HEK293 (cell line): Measurements from ENCODE around the gene TBX10.

Experiments
- FEZF1 ChIP-seq: fragments of 450-650 bp; formaldehyde crosslinking; IDR thresholded peaks from 2 replicates; pipeline ENCODE4 v1.5.1; 2016; ENCODE audit warnings: missing biosample characterization, missing genetic modification characterization
- HOXA7 ChIP-seq: sonication (generic); formaldehyde crosslinking; IDR thresholded peaks from 2 replicates; pipeline ENCODE4 v1.8.1; 2022; ENCODE audit warnings: missing genetic modification reagents, borderline replicate concordance
- RBAK ChIP-seq: fragments of 450-650 bp; formaldehyde crosslinking; IDR thresholded peaks from 2 replicates; pipeline ENCODE4 v1.5.1; 2016; ENCODE audit warnings: missing biosample characterization, missing genetic modification characterization
- ZBTB21 ChIP-seq: fragments of 450-650 bp; formaldehyde crosslinking; IDR thresholded peaks from 2 replicates; pipeline ENCODE4 v1.5.1; 2017; ENCODE audit warnings: missing biosample characterization, missing genetic modification characterization
- ZBTB48 ChIP-seq: fragments of 450-650 bp; formaldehyde crosslinking; IDR thresholded peaks from 2 replicates; pipeline ENCODE4 v1.5.1; 2016; ENCODE audit warnings: missing biosample characterization, missing genetic modification characterization
- ZBTB7A ChIP-seq: fragments of 450-650 bp; formaldehyde crosslinking; IDR thresholded peaks from 2 replicates; pipeline ENCODE4 v1.5.1; 2016; ENCODE audit warnings: low read depth, missing biosample characterization, missing genetic modification characterization
- ZBTB8A ChIP-seq: fragments of 450-650 bp; formaldehyde crosslinking; IDR thresholded peaks from 2 replicates; pipeline ENCODE4 v1.5.1; 2016; ENCODE audit warnings: missing biosample characterization, missing genetic modification characterization
- ZFHX2 ChIP-seq: fragments of 450-650 bp; formaldehyde crosslinking; conservative IDR thresholded peaks from 2 replicates; pipeline ENCODE4 v1.5.1; 2016; ENCODE audit warnings: missing biosample characterization, missing genetic modification characterization
- ZIC2 ChIP-seq: fragments of 450-650 bp; formaldehyde crosslinking; IDR thresholded peaks from 2 replicates; pipeline ENCODE4 v1.5.1; 2016; ENCODE audit warnings: missing biosample characterization, missing genetic modification characterization
- ZNF155 ChIP-seq: fragments of 450-650 bp; formaldehyde crosslinking; IDR thresholded peaks from 2 replicates; pipeline ENCODE4 v1.5.1; 2016; ENCODE audit warnings: missing biosample characterization, missing genetic modification characterization
- ZNF157 ChIP-seq: fragments of 450-650 bp; formaldehyde crosslinking; IDR thresholded peaks from 2 replicates; pipeline ENCODE4 v1.5.1; 2016; ENCODE audit warnings: missing biosample characterization, missing genetic modification characterization
- ZNF19 ChIP-seq: fragments of 450-650 bp; formaldehyde crosslinking; IDR thresholded peaks from 2 replicates; pipeline ENCODE4; 2016; ENCODE audit warnings: missing biosample characterization, missing genetic modification characterization, low read depth
- ZNF221 ChIP-seq: fragments of 450-650 bp; formaldehyde crosslinking; IDR thresholded peaks from 2 replicates; pipeline ENCODE4 v1.5.1; 2017; ENCODE audit warnings: missing biosample characterization, missing genetic modification characterization, borderline replicate concordance
- ZNF239 ChIP-seq: fragments of 450-650 bp; formaldehyde crosslinking; IDR thresholded peaks from 2 replicates; pipeline ENCODE4 v1.5.1; 2016; ENCODE audit warnings: missing biosample characterization, missing genetic modification characterization
- ZNF292 ChIP-seq: fragments of 450-650 bp; formaldehyde crosslinking; IDR thresholded peaks from 2 replicates; pipeline ENCODE4 v1.5.1; 2016; ENCODE audit warnings: low read depth, missing biosample characterization, missing genetic modification characterization, borderline replicate concordance
- ZNF324 ChIP-seq: fragments of 450-650 bp; formaldehyde crosslinking; IDR thresholded peaks from 2 replicates; pipeline ENCODE4 v1.5.1; 2016; ENCODE audit warnings: missing biosample characterization, missing genetic modification characterization
- ZNF341 ChIP-seq: fragments of 450-650 bp; formaldehyde crosslinking; IDR thresholded peaks from 2 replicates; pipeline ENCODE4; 2016; ENCODE audit warnings: low read depth, missing biosample characterization, missing genetic modification characterization
- ZNF626 ChIP-seq: fragments of 450-650 bp; sonication (Bioruptor Pico); formaldehyde crosslinking; IDR thresholded peaks from 2 replicates; pipeline ENCODE4 v1.5.1; 2018; ENCODE audit warnings: missing biosample characterization, missing genetic modification characterization, inconsistent platforms
- ZNF660 ChIP-seq: fragments of 450-650 bp; IDR thresholded peaks from 2 replicates; pipeline ENCODE4 v1.5.1; 2018; ENCODE audit warnings: missing biosample characterization, mild to moderate bottlenecking, missing genetic modification characterization
- ZNF747 ChIP-seq: fragments of 450-650 bp; formaldehyde crosslinking; IDR thresholded peaks from 2 replicates; pipeline ENCODE4 v1.5.1; 2016; ENCODE audit warnings: missing biosample characterization, missing genetic modification characterization
- ZSCAN30 ChIP-seq: fragments of 450-650 bp; IDR thresholded peaks from 2 replicates; pipeline ENCODE4 v1.5.1; 2018; ENCODE audit warnings: missing biosample characterization, mild to moderate bottlenecking, missing genetic modification characterization, moderate library complexity
- TF ChIP-seq, protein P1 (sequence below): fragments of 450-650 bp; formaldehyde crosslinking; IDR thresholded peaks from 2 replicates; pipeline ENCODE4 v1.5.1; 2017; ENCODE audit warnings: missing biosample characterization, missing genetic modification characterization
- TF ChIP-seq, protein P2 (sequence below): fragments of 450-650 bp; formaldehyde crosslinking; IDR thresholded peaks from 2 replicates; pipeline ENCODE4 v1.5.1; 2016; ENCODE audit warnings: missing biosample characterization, missing genetic modification characterization, low read depth
- TF ChIP-seq, protein P3 (sequence below): fragments of 450-650 bp; formaldehyde crosslinking; IDR thresholded peaks from 2 replicates; pipeline ENCODE4 v1.5.1; 2016; ENCODE audit warnings: missing biosample characterization, missing genetic modification characterization, borderline replicate concordance
- TF ChIP-seq, protein P4 (sequence below): fragments of 450-650 bp; formaldehyde crosslinking; IDR thresholded peaks from 2 replicates; pipeline ENCODE4 v1.5.1; 2016; ENCODE audit warnings: missing biosample characterization, missing genetic modification characterization
- TF ChIP-seq, protein P5 (sequence below): IDR thresholded peaks from 2 replicates; pipeline ENCODE4 v1.6.1; 2011; ENCODE audit warnings: mild to moderate bottlenecking, low read depth, low read length, borderline replicate concordance
- TF ChIP-seq, protein P6 (sequence below): fragments of 450-650 bp; formaldehyde crosslinking; IDR thresholded peaks from 2 replicates; pipeline ENCODE4 v1.5.1; 2016; ENCODE audit warnings: missing biosample characterization, missing genetic modification characterization, low read depth

TBX10 gene

DNA sequence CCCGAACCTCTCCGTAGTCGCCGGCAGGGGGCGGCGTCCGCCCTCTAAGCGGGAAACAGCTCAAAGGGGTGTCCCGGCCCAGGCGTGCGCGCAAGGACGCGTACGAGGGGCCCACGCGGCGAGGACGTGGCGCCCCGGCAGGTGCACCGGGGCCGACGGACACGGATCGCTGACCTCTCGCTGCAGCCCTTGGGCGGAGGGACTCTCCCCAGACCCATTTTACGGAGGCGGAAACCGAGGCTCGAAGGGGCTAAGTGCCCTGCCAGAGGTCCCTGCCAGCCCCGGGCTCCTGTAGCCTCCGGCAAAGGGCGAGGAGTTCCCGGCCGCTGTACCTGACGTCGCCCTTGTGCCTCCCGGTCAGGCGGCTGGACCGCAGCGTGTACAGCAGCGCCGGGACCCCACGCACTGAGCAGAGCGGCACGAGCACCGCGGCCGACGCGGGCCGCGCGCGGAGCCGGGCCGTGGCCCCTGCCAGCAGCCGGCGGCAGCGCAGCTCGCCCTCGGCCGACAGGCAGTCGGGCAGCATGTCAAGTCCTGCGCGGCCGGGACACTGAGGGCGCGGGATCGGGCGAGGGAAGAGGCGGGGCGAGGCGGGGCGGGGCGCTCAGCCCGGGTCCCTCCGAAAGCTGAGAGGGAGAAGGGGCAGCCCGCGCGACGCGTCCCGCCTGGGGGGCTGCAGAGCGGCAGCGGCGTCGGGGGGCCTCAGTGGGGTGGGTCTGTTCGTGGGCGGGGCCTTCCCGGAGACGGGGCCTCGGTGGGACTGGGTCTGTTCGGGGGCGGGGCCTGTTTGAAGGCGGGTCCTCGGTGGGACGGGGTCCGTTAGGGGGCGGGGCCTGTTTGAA lies 10.0 kb downstream of the TBX10 start, which contains the start of gene NUDT8 (continued):
- TF ChIP-seq ZNF747 (no peak), ZNF157 (tag by site-specific recombination) (no peak), ZBTB48 (tag by site-specific recombination) (0 out of 2 replicates have a peak, but pooled peaks have one; percentile 46), FEZF1 (tag by site-specific recombination) (no peak), ZNF341 (no peak), ZBTB8A (tag by site-specific recombination) (peak; percentile 91), ZNF626 (tag by site-specific recombination) (no peak), ZBTB7A (tag by site-specific recombination) (0 out of 2 replicates have a peak, but pooled peaks have one; percentile 40), ZNF239 (tag by site-specific recombination) (no peak), ZSCAN30 (tag by site-specific recombination) (peak; percentile 73), ZFHX2 (peak; percentile 37), ZBTB21 (tag by site-specific recombination) (no peak), ZNF155 (no peak), HOXA7 (CRISPR knock-in tag) (no peak), ZIC2 (tag by site-specific recombination) (peak; percentile 40), ZNF19 (tag by site-specific recombination) (no peak), ZNF292 (tag by site-specific recombination) (no peak), ZNF221 (tag by site-specific recombination) (no peak), ZNF660 (no peak), ZNF324 (tag by site-specific recombination) (peak; percentile 73; the same call in 1 of the 2 replicates), RBAK (tag by site-specific recombination) (no peak)
- TF ChIP-seq, protein P1, sequence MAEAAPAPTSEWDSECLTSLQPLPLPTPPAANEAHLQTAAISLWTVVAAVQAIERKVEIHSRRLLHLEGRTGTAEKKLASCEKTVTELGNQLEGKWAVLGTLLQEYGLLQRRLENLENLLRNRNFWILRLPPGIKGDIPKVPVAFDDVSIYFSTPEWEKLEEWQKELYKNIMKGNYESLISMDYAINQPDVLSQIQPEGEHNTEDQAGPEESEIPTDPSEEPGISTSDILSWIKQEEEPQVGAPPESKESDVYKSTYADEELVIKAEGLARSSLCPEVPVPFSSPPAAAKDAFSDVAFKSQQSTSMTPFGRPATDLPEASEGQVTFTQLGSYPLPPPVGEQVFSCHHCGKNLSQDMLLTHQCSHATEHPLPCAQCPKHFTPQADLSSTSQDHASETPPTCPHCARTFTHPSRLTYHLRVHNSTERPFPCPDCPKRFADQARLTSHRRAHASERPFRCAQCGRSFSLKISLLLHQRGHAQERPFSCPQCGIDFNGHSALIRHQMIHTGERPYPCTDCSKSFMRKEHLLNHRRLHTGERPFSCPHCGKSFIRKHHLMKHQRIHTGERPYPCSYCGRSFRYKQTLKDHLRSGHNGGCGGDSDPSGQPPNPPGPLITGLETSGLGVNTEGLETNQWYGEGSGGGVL (tag by site-specific recombination), result no peak
- TF ChIP-seq, protein P2, sequence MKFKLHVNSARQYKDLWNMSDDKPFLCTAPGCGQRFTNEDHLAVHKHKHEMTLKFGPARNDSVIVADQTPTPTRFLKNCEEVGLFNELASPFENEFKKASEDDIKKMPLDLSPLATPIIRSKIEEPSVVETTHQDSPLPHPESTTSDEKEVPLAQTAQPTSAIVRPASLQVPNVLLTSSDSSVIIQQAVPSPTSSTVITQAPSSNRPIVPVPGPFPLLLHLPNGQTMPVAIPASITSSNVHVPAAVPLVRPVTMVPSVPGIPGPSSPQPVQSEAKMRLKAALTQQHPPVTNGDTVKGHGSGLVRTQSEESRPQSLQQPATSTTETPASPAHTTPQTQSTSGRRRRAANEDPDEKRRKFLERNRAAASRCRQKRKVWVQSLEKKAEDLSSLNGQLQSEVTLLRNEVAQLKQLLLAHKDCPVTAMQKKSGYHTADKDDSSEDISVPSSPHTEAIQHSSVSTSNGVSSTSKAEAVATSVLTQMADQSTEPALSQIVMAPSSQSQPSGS (tag by site-specific recombination), result no peak
- TF ChIP-seq, protein P3, sequence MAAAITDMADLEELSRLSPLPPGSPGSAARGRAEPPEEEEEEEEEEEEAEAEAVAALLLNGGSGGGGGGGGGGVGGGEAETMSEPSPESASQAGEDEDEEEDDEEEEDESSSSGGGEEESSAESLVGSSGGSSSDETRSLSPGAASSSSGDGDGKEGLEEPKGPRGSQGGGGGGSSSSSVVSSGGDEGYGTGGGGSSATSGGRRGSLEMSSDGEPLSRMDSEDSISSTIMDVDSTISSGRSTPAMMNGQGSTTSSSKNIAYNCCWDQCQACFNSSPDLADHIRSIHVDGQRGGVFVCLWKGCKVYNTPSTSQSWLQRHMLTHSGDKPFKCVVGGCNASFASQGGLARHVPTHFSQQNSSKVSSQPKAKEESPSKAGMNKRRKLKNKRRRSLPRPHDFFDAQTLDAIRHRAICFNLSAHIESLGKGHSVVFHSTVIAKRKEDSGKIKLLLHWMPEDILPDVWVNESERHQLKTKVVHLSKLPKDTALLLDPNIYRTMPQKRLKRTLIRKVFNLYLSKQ (tag by site-specific recombination), result no peak
- TF ChIP-seq, protein P4, sequence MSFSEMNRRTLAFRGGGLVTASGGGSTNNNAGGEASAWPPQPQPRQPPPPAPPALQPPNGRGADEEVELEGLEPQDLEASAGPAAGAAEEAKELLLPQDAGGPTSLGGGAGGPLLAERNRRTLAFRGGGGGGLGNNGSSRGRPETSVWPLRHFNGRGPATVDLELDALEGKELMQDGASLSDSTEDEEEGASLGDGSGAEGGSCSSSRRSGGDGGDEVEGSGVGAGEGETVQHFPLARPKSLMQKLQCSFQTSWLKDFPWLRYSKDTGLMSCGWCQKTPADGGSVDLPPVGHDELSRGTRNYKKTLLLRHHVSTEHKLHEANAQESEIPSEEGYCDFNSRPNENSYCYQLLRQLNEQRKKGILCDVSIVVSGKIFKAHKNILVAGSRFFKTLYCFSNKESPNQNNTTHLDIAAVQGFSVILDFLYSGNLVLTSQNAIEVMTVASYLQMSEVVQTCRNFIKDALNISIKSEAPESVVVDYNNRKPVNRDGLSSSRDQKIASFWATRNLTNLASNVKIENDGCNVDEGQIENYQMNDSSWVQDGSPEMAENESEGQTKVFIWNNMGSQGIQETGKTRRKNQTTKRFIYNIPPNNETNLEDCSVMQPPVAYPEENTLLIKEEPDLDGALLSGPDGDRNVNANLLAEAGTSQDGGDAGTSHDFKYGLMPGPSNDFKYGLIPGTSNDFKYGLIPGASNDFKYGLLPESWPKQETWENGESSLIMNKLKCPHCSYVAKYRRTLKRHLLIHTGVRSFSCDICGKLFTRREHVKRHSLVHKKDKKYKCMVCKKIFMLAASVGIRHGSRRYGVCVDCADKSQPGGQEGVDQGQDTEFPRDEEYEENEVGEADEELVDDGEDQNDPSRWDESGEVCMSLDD, result peak; percentile 86
- TF ChIP-seq, protein P5, sequence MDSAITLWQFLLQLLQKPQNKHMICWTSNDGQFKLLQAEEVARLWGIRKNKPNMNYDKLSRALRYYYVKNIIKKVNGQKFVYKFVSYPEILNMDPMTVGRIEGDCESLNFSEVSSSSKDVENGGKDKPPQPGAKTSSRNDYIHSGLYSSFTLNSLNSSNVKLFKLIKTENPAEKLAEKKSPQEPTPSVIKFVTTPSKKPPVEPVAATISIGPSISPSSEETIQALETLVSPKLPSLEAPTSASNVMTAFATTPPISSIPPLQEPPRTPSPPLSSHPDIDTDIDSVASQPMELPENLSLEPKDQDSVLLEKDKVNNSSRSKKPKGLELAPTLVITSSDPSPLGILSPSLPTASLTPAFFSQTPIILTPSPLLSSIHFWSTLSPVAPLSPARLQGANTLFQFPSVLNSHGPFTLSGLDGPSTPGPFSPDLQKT, result no peak
- TF ChIP-seq, protein P6, sequence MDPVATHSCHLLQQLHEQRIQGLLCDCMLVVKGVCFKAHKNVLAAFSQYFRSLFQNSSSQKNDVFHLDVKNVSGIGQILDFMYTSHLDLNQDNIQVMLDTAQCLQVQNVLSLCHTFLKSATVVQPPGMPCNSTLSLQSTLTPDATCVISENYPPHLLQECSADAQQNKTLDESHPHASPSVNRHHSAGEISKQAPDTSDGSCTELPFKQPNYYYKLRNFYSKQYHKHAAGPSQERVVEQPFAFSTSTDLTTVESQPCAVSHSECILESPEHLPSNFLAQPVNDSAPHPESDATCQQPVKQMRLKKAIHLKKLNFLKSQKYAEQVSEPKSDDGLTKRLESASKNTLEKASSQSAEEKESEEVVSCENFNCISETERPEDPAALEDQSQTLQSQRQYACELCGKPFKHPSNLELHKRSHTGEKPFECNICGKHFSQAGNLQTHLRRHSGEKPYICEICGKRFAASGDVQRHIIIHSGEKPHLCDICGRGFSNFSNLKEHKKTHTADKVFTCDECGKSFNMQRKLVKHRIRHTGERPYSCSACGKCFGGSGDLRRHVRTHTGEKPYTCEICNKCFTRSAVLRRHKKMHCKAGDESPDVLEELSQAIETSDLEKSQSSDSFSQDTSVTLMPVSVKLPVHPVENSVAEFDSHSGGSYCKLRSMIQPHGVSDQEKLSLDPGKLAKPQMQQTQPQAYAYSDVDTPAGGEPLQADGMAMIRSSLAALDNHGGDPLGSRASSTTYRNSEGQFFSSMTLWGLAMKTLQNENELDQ (tag by site-specific recombination), result no peak
